ENCODE data around the gene PCLO. TPM values are rescaled to one million over a fixed set of nuclear protein-coding genes. Genes with fewer than 3 reads are reported as not detected.

PCLO gene
- total and polyA plus RNA-seq, 9 donors, result 0.27 to 0.90 (median 0.55) TPM

DNA sequence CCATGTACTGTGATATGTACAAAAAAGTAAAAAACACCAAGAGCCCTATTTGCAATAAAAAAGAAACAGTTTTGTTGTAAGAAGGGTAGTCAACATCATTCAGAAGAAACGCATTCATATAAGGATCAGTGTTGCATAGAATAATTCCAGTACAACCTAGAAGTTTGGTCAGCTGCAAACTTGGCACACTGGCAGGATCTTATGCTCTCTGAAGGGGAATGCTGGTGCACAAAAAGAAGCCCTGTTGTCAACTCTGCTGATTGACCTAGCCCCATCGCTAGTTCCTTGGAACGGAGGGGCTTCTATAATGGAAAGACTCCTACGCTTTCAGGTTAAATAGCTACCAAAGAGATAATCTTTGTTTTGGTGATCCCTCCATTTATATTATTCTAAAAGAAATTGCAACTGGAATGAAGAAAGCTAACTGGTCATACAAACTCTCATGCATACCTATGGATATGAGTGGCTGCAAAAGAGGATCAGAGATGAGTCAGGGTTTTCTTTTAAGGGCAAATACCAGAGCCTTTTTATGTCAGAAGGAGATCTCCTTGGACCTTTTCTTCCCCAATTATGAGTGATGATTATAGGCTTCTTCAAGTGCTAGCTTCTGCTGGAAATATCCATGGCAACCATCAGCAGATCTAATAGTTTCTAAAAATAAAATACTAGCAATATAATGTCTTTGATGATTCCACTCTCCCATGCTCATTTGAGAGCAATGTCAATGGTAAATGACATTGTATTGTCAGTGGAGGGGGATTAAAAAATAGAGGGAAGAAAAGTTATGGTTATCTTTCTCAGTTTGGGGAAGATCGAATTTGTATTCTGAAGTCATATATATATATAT lies 406.8 kb downstream of the PCLO start:
- H3K4me3 ChIP-seq (ENCODE audit: low read length), result no peak overlapping the region
- H3K27me3 ChIP-seq (ENCODE audit: control insufficient read depth, insufficient read depth, low read length), result no peaks in the 10 kb centered on the region
- no peak overlapping the region for H3K27ac ChIP-seq (ENCODE audit: low read length)
- H3K36me3 ChIP-seq (ENCODE audit: control insufficient read depth, insufficient read depth, low read length), result no peaks in the 10 kb centered on the region
- no peaks in the 10 kb centered on the region for H3K4me1 ChIP-seq (ENCODE audit: control insufficient read depth, insufficient read depth, low read length)
- no peaks in the 10 kb centered on the region for H3K9me3 ChIP-seq (replicated peaks; ENCODE audit: control insufficient read depth, low read depth, low read length)
- no CpG with 5 or more reads among the region's 5 CpGs for WGBS (ENCODE audit: insufficient coverage)
- no peak for DNase-seq

- Histone ChIP-seq H3K27ac (ENCODE audit: low read length) (no peak overlapping the region), H3K4me1 (ENCODE audit: control insufficient read depth, insufficient read depth, low read length) (no peaks in the 10 kb centered on the region), H3K36me3 (ENCODE audit: control insufficient read depth, insufficient read depth, low read length) (no peaks in the 10 kb centered on the region), H3K4me3 (ENCODE audit: low read length) (no peak overlapping the region), H3K27me3 (ENCODE audit: control insufficient read depth, insufficient read depth, low read length) (no peaks in the 10 kb centered on the region), H3K9me3 (replicated peaks; ENCODE audit: control insufficient read depth, low read depth, low read length) (no peaks in the 10 kb centered on the region)
- WGBS (ENCODE audit: insufficient coverage), result no CpG with 5 or more reads among the region's 2 CpGs
- DNase-seq, result no peak
These were observed 412.7 kb downstream of the PCLO start for GRCh38 chr7:82750007-82750406.

- no peak for DNase-seq
- H3K4me1 ChIP-seq (ENCODE audit: control insufficient read depth, insufficient read depth, low read length), result no peaks in the 10 kb centered on the region
- 93% methylated on average over 2 of the region's 3 CpGs for WGBS (ENCODE audit: insufficient coverage)
These were observed 416.9 kb downstream of the PCLO start for GRCh38 chr7:82745820-82746219.

DNA sequence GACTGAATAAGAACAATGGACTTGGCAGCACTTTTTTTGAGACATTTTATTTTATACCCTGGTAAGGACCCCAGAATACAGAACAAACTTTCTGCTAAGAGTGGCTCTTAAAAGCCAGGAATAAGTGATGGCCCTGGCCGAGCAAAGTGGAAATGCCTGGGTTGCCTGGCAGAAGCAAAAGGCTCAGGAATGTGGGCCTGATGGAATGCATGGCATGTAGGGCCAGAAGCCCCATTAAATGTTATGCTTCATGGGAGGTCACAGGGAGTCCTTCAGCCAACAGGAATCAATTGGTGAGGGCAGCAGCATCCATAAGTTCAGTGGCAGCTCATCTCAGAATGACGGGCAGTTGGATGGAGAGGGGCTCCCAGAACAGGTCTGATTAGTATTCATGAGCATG lies 417.6 kb downstream of the PCLO start:
- no peaks in the 10 kb centered on the region for H3K36me3 ChIP-seq (ENCODE audit: control insufficient read depth, insufficient read depth, low read length)
- no peaks in the 10 kb centered on the region for H3K9me3 ChIP-seq (replicated peaks; ENCODE audit: control insufficient read depth, low read depth, low read length)
- 80% methylated on average over 2 of the region's 2 CpGs for whole genome bisulfite sequencing (ENCODE audit: insufficient coverage)
- no peaks in the 10 kb centered on the region for H3K27me3 ChIP-seq (ENCODE audit: control insufficient read depth, insufficient read depth, low read length)
- H3K27ac ChIP-seq (ENCODE audit: low read length), result no peak overlapping the region
- H3K4me1 ChIP-seq (ENCODE audit: control insufficient read depth, insufficient read depth, low read length), result no peaks in the 10 kb centered on the region
- H3K4me3 ChIP-seq (ENCODE audit: low read length), result no peak overlapping the region
- DNase-seq, result no peak

More at GRCh38 chr7:82745820-82746219, 416.9 kb downstream of the PCLO start:
- no peaks in the 10 kb centered on the region for H3K36me3 ChIP-seq (ENCODE audit: control insufficient read depth, insufficient read depth, low read length)
- H3K4me3 ChIP-seq (ENCODE audit: low read length), result no peak overlapping the region
- H3K27ac ChIP-seq (ENCODE audit: low read length), result no peak overlapping the region
- no peaks in the 10 kb centered on the region for H3K9me3 ChIP-seq (replicated peaks; ENCODE audit: control insufficient read depth, low read depth, low read length)
- H3K27me3 ChIP-seq (ENCODE audit: control insufficient read depth, insufficient read depth, low read length), result no peaks in the 10 kb centered on the region

DNA sequence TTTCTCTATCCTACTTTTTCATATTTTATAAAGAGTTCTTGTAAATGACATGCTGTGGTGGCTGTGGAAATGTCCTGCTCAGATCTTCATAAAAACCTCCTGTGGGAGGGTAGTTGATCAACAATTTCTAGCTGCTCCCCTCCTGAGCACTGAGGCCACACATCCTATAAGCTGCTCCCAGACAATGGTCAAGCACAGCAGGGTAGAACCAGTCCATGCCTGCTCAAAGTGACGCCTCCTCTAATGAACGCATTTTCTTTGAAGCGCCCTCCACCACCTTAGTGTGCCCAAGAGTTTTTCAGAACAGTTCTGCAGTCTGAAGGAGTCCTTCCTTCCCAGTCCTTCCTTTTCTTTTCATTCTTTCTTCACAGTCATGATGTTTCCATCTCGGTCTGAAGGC lies 420.5 kb downstream of the PCLO start:
- 92% methylated on average over 3 of the region's 4 CpGs for WGBS (ENCODE audit: insufficient coverage)
- Histone ChIP-seq H3K4me1 (ENCODE audit: control insufficient read depth, insufficient read depth, low read length) (no peaks in the 10 kb centered on the region), H3K36me3 (ENCODE audit: control insufficient read depth, insufficient read depth, low read length) (no peaks in the 10 kb centered on the region), H3K9me3 (replicated peaks; ENCODE audit: control insufficient read depth, low read depth, low read length) (no peaks in the 10 kb centered on the region), H3K27ac (ENCODE audit: low read length) (no peak overlapping the region), H3K4me3 (ENCODE audit: low read length) (no peak overlapping the region), H3K27me3 (ENCODE audit: control insufficient read depth, insufficient read depth, low read length) (no peaks in the 10 kb centered on the region)
- DNase-seq, result no peak

GRCh38 chr7:82741493-82741892 lies 421.2 kb downstream of the PCLO start:
- no peak overlapping the region for H3K4me3 ChIP-seq (ENCODE audit: low read length)
- H3K36me3 ChIP-seq (ENCODE audit: control insufficient read depth, insufficient read depth, low read length), result no peaks in the 10 kb centered on the region
- no peaks in the 10 kb centered on the region for H3K27me3 ChIP-seq (ENCODE audit: control insufficient read depth, insufficient read depth, low read length)
- no peak for DNase-seq
- no peaks in the 10 kb centered on the region for H3K4me1 ChIP-seq (ENCODE audit: control insufficient read depth, insufficient read depth, low read length)
- no peak overlapping the region for H3K27ac ChIP-seq (ENCODE audit: low read length)
- H3K9me3 ChIP-seq (replicated peaks; ENCODE audit: control insufficient read depth, low read depth, low read length), result no peaks in the 10 kb centered on the region

- no peaks in the 10 kb centered on the region for H3K27me3 ChIP-seq (ENCODE audit: control insufficient read depth, insufficient read depth, low read length)
- no peak overlapping the region for H3K4me3 ChIP-seq (ENCODE audit: low read length)
- no CpG with 5 or more reads among the region's 3 CpGs for WGBS (ENCODE audit: insufficient coverage)
- H3K36me3 ChIP-seq (ENCODE audit: control insufficient read depth, insufficient read depth, low read length), result no peaks in the 10 kb centered on the region
- no peaks in the 10 kb centered on the region for H3K9me3 ChIP-seq (replicated peaks; ENCODE audit: control insufficient read depth, low read depth, low read length)
- H3K4me1 ChIP-seq (ENCODE audit: control insufficient read depth, insufficient read depth, low read length), result no peaks in the 10 kb centered on the region
- no peak overlapping the region for H3K27ac ChIP-seq (ENCODE audit: low read length)
- peak; percentile 6 for DNase-seq
These were observed 422.3 kb downstream of the PCLO start for GRCh38 chr7:82740246-82740848.

- Histone ChIP-seq H3K36me3 (ENCODE audit: control insufficient read depth, insufficient read depth, low read length) (no peaks in the 10 kb centered on the region), H3K9me3 (replicated peaks; ENCODE audit: control insufficient read depth, low read depth, low read length) (no peaks in the 10 kb centered on the region), H3K27me3 (ENCODE audit: control insufficient read depth, insufficient read depth, low read length) (no peaks in the 10 kb centered on the region), H3K4me3 (ENCODE audit: low read length) (no peak overlapping the region), H3K27ac (ENCODE audit: low read length) (no peak overlapping the region), H3K4me1 (ENCODE audit: control insufficient read depth, insufficient read depth, low read length) (no peaks in the 10 kb centered on the region)
- DNase-seq, result no peak
- WGBS (ENCODE audit: insufficient coverage), result 60% methylated on average over 2 of the region's 3 CpGs
These were observed 426.1 kb downstream of the PCLO start for GRCh38 chr7:82736633-82737032.

DNA sequence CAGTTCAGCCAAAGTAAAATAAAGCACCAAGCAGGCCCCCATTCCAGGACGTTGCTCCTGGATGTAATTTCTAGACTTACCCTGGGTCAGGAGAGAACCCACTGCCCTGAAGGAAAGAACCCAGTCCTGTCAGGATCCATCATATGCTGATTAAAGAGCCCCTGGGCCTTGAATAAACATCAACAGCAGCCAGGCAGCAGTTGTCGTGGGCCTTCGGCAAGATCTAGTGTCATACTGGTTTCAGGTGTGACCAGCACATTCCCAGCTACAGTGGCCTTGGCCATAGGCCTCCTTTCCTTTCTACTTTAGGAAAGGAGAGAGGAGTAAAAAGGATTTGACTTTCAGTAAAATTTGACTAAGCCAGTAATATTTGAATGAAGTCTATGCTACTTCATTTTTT lies 430.0 kb downstream of the PCLO start:
- no peak for DNase-seq
- 89% methylated on average over 3 of the region's 3 CpGs for WGBS (ENCODE audit: insufficient coverage)
- no peaks in the 10 kb centered on the region for H3K9me3 ChIP-seq (replicated peaks; ENCODE audit: control insufficient read depth, low read depth, low read length)
- no peaks in the 10 kb centered on the region for H3K27me3 ChIP-seq (ENCODE audit: control insufficient read depth, insufficient read depth, low read length)
- H3K27ac ChIP-seq (ENCODE audit: low read length), result no peak overlapping the region
- no peaks in the 10 kb centered on the region for H3K36me3 ChIP-seq (ENCODE audit: control insufficient read depth, insufficient read depth, low read length)
- H3K4me3 ChIP-seq (ENCODE audit: low read length), result no peak overlapping the region
- H3K4me1 ChIP-seq (ENCODE audit: control insufficient read depth, insufficient read depth, low read length), result no peaks in the 10 kb centered on the region

GRCh38 chr7:82729172-82730030 lies 433.3 kb downstream of the PCLO start:
- 54% methylated on average over 2 of the region's 8 CpGs for WGBS (ENCODE audit: insufficient coverage)
- DNase-seq, result peak; percentile 30
- Histone ChIP-seq H3K9me3 (replicated peaks; ENCODE audit: control insufficient read depth, low read depth, low read length) (no peaks in the 10 kb centered on the region), H3K36me3 (ENCODE audit: control insufficient read depth, insufficient read depth, low read length) (no peaks in the 10 kb centered on the region), H3K27me3 (ENCODE audit: control insufficient read depth, insufficient read depth, low read length) (no peaks in the 10 kb centered on the region), H3K4me1 (ENCODE audit: control insufficient read depth, insufficient read depth, low read length) (no peaks in the 10 kb centered on the region), H3K27ac (ENCODE audit: low read length) (no peak overlapping the region), H3K4me3 (ENCODE audit: low read length) (no peak overlapping the region)
